T-helper 17 cell (primary cell): ENCODE data around the gene LCP2. TPM values are rescaled to one million over a fixed set of nuclear protein-coding genes. Genes with fewer than 3 reads are reported as not detected.

Experiments used
- ATAC-seq: fragments of 150-1000 bp; cut with Tn5 transposase; 2 replicates; pipeline ENCODE4 v1.10.0; 2021; ENCODE audit warnings: mild to moderate bottlenecking, moderate library complexity
- DNase-seq, 3 donors: peaks; one replicate each; pipeline versions ENCODE4 v3.0.0 to v3.0.0-alpha.2; 2020 to 2021
- H3K9me3 ChIP-seq: one replicate; pipeline ENCODE4 v1.7.0; 2013; ENCODE audit warnings: low read length, mild to moderate bottlenecking; ENCODE audit not compliant: control insufficient read depth, poor library complexity, severe bottlenecking
- H3K27ac Mint-ChIP-seq: one replicate; pipeline ENCODE4 v1.8.0; 2022; ENCODE audit warnings: mild to moderate bottlenecking, moderate library complexity, mixed read lengths
- H3K27me3 Mint-ChIP-seq: one replicate; pipeline ENCODE4 v1.8.0; 2022; ENCODE audit warnings: mixed read lengths
- H3K36me3 Mint-ChIP-seq: one replicate; pipeline ENCODE4 v1.8.0; 2022; ENCODE audit warnings: low read depth, mixed read lengths
- H3K4me1 Mint-ChIP-seq: one replicate; pipeline ENCODE4 v1.8.0; 2022; ENCODE audit warnings: mild to moderate bottlenecking, mixed read lengths
- H3K4me3 Mint-ChIP-seq: one replicate; pipeline ENCODE4 v1.8.0; 2022; ENCODE audit warnings: mild to moderate bottlenecking, moderate library complexity, mixed read lengths
- total RNA-seq, 4 donors: library from RNA in 2 of 4; stranded (reverse) in 2 of 4; gene quantifications; one replicate each; pipeline ENCODE4 v1.2.3 and lab custom pipeline; 2022 to 2026

Gene LCP2
- total RNA-seq, 2 donors from 2014 or later, result 304 to 333 TPM

DNA sequence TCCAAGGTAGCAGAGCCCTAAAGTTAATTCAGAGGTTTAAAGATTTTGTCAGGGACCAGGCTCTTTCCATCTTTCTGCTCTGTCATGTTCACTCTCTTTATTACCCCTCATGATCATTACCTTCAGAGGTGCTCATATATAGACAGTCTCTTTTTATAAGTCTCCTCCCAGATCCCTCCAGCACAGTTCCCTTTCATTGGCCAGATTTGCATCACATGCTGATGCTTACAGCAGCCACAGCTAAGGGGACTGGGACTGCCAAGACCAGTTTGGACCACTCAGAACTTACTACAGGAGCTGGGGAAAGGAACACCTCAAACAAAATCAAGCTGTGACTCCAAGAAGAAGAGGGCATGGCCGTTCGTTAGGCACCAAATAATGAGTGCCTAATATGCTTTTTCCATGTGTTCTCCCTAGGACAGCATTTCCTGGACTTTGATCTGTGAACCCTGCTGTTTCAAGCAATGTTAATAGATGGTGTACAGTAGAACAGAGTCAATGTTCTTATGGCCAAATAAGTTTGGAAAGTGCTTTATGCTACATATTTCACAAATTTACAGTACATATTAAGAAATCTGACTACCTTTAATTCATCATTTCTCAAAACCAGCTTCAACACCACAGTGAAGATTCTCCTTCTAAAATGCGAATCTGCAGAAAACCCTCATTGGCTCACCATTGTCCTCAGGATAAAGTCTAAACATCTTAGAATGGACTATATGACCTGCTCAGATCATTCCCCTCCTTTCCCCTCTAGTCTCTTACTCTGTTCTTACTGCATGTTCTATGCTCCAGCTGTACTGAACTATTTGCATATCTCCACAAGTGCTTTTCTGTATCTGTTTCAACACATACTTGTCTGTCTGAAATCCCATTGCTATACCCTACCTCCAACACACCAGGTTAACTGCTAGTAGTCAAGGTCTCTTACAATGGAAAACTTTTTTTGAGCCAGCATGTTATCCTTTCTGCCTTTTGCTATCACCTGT, 61.4 kb downstream of the LCP2 start:
- DNase-seq, result no peak
- H3K4me1 Mint-ChIP-seq, result peaks cover 9% of the 10 kb centered on the region
- H3K4me3 Mint-ChIP-seq, result no peak overlapping the region
- H3K36me3 Mint-ChIP-seq, result no peaks in the 10 kb centered on the region
- peak overlapping the region; percentile 71 for H3K27ac Mint-ChIP-seq
- H3K9me3 ChIP-seq, result no peaks in the 10 kb centered on the region
- ATAC-seq, result no peak
- no peaks in the 10 kb centered on the region for H3K27me3 Mint-ChIP-seq

DNA sequence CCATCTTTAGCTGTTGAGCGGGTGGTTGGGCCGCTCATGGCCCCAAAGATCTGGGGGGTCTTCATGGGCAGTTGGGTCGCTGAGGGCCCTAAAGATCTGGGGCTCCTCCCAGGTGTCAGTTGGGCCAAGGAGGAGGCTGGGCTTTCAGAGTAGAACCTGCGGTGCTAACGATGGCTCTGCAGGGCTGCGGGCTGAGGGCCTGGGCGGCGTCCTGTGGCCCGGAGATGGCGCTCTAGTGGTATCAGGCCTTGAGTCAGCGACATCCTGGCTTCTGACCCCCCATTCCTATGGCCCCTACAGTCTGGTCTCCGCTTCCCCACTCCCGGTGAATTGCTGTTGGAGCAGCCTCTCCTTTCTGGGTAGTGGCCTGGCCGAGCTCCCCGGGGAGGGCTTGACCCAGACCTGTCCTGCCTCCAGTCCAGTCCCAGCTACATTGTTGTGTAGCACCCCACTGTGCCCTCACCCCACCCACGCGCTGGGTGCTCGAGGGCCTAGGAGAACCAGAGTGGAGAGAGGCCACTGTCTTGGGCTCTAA, 64.2 kb downstream of the LCP2 start:
- no peak for ATAC-seq
- Mint-ChIP-seq H3K27ac (no peak overlapping the region), H3K4me1 (peaks cover 7% of the 10 kb centered on the region), H3K27me3 (no peaks in the 10 kb centered on the region), H3K4me3 (no peak overlapping the region), H3K36me3 (no peaks in the 10 kb centered on the region)
- H3K9me3 ChIP-seq, result no peaks in the 10 kb centered on the region
- no peak for DNase-seq

- DNase-seq (no peak), ATAC-seq (no peak)
- Mint-ChIP-seq H3K27ac (no peak within 1 kb of the TSS), H3K36me3 (no peaks in the 10 kb centered on the region), H3K27me3 (no peaks in the 10 kb centered on the region), H3K4me1 (peaks cover 4% of the 10 kb centered on the region), H3K4me3 (no peak within 1 kb of the TSS)
- H3K9me3 ChIP-seq, result no peaks in the 10 kb centered on the region
These were observed 64.8 kb downstream of the LCP2 start, which contains the start of gene C5orf58 for GRCh38 chr5:170232786-170233185. Gene C5orf58, plus strand, starts transcription at chr5:170232985. Its CDS starts 1,992 bp downstream, at chr5:170234977.

- Mint-ChIP-seq H3K4me1 (peaks cover 6% of the 10 kb centered on the region), H3K27me3 (peaks cover 6% of the 10 kb centered on the region), H3K27ac (peak overlapping the region; percentile 27), H3K4me3 (no peak overlapping the region), H3K36me3 (no peaks in the 10 kb centered on the region)
- H3K9me3 ChIP-seq, result no peaks in the 10 kb centered on the region
- DNase-seq, result no peak
- ATAC-seq, result no peak
These were observed 68.7 kb downstream of the LCP2 start for GRCh38 chr5:170228762-170229435.

- Mint-ChIP-seq H3K4me1 (peaks cover 6% of the 10 kb centered on the region), H3K4me3 (no peak overlapping the region), H3K36me3 (no peaks in the 10 kb centered on the region), H3K27me3 (peaks cover 6% of the 10 kb centered on the region), H3K27ac (no peak overlapping the region)
- ATAC-seq (no peak), DNase-seq (no peak)
- no peaks in the 10 kb centered on the region for H3K9me3 ChIP-seq
These were observed 70.9 kb downstream of the LCP2 start for GRCh38 chr5:170226661-170227060.

DNA sequence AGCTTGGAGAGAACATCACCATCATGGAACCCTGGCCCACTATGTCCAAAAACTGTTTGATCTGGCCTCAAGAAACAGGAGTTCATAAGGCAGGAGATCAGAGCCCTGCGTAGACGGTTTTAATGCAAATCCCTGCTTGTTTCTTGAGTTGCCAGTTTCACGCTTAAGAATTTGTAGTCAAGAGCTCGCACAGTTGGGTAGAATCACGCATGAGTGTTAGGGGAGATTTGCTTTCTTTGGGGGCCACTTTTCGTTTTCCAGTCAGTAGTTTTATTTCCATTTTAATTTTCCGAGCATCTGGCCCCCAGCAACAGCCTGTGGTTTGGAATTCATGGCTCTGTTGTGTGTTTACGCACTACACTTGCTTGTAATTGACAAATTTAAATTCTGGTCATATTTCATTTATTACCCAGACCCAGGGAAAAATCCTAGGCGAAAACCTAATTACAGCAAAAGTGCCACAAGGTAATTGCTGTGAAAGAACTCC, 71.4 kb downstream of the LCP2 start:
- Mint-ChIP-seq H3K4me3 (no peak overlapping the region), H3K4me1 (peaks cover 6% of the 10 kb centered on the region), H3K27ac (peak overlapping the region; percentile 29), H3K27me3 (peaks cover 6% of the 10 kb centered on the region), H3K36me3 (no peaks in the 10 kb centered on the region)
- ATAC-seq, result no peak
- DNase-seq, result no peak
- H3K9me3 ChIP-seq, result no peaks in the 10 kb centered on the region

DNA sequence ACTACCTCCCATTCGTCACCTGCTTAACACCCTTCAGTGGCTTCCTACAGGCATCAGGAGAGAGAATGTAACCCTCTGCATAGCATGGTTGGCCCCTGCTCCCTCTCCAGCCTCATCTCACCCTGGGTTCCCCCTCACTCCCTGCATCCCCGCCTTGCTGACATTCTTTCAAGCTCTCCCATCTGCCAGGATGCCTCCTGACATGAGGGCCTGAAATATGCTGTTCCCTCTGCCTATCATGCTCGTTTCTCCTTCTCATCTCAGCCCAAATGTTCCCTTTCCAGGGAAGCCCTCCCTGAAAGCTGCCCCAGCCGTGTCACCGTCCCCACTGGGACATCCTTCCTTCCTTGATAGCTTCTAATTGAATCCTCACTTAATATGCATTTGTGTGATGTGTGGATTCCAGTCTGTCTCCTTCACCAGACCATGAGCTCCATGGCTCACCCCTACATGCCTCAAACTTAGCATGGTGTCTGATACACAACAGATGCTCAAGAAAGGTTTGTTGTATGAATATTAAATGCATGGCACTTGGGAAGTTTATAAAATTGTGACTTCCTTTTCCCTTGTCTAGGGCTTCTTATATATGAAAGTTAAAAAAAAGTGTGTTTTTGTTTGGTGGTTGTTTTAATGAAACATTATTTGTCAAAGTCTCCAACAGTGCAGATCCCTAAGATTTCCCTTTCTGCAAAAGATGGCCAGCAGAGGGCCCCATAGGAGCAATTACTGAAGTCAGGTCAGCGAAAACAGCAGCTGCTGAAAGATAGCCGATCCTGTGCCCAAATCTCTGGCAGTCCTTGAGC, 72.0 kb downstream of the LCP2 start:
- peaks cover 6% of the 10 kb centered on the region for H3K4me1 Mint-ChIP-seq
- no peak overlapping the region for H3K4me3 Mint-ChIP-seq
- peaks cover 6% of the 10 kb centered on the region for H3K27me3 Mint-ChIP-seq
- ATAC-seq (peak; percentile 71), DNase-seq (peak; percentile 41 to 61 (median 49))
- peak overlapping the region; percentile 29 for H3K27ac Mint-ChIP-seq
- no peaks in the 10 kb centered on the region for H3K9me3 ChIP-seq
- H3K36me3 Mint-ChIP-seq, result no peaks in the 10 kb centered on the region

DNA sequence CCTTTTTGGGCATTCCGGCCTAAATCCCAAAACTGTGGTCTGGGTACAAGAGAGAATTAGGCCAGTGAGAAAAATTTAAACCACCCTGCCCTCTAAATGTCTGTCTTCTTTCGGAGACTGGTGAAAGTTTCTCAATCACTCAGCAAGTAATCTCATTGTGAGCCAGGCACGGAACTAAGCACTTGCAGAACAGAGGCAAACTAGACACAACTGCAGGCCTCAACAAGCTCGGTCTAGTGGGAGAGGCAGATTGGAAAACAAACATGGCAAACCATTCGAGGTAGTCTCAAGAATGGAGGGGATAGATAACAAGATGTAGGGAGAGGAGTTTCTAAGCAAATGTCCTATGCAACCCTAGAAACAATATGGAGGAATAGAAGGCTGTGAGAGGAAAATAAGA, 73.7 kb downstream of the LCP2 start:
- peaks cover 6% of the 10 kb centered on the region for H3K4me1 Mint-ChIP-seq
- H3K27me3 Mint-ChIP-seq, result peaks cover 6% of the 10 kb centered on the region
- no peak overlapping the region for H3K27ac Mint-ChIP-seq
- DNase-seq (no peak), ATAC-seq (no peak)
- H3K36me3 Mint-ChIP-seq, result no peaks in the 10 kb centered on the region
- no peaks in the 10 kb centered on the region for H3K9me3 ChIP-seq
- H3K4me3 Mint-ChIP-seq, result no peak overlapping the region

- Mint-ChIP-seq H3K27me3 (peaks cover 6% of the 10 kb centered on the region), H3K36me3 (no peaks in the 10 kb centered on the region), H3K27ac (no peak overlapping the region), H3K4me1 (peaks cover 6% of the 10 kb centered on the region), H3K4me3 (no peak overlapping the region)
- ATAC-seq (no peak), DNase-seq (no peak)
- no peaks in the 10 kb centered on the region for H3K9me3 ChIP-seq
These were observed 74.2 kb downstream of the LCP2 start for GRCh38 chr5:170223360-170223759.

DNA sequence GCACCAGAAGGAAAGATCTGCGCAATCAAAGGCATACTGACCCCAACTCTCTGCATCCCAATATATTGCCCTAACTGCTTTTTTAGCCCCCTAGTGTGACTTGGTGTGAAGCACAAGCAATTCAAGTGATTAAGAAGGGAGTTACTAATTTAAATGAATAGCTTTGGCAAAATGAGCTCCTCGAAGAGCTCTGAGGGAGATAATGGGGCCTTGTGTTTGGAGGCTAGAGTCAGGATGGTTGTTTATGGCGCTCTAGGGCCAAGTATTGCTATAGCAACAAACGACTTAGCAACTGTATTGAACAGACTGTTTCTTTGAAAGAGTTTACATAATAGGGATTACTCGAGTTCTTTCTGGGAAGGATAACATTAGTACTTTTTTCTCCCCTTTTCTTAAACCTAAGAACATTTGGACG, 76.2 kb downstream of the LCP2 start:
- ATAC-seq, result no peak
- peaks cover 6% of the 10 kb centered on the region for H3K27me3 Mint-ChIP-seq
- DNase-seq, result no peak
- H3K9me3 ChIP-seq, result no peaks in the 10 kb centered on the region
- no peak overlapping the region for H3K27ac Mint-ChIP-seq
- H3K4me3 Mint-ChIP-seq, result no peak overlapping the region
- H3K36me3 Mint-ChIP-seq, result no peaks in the 10 kb centered on the region
- H3K4me1 Mint-ChIP-seq, result peaks cover 4% of the 10 kb centered on the region

DNA sequence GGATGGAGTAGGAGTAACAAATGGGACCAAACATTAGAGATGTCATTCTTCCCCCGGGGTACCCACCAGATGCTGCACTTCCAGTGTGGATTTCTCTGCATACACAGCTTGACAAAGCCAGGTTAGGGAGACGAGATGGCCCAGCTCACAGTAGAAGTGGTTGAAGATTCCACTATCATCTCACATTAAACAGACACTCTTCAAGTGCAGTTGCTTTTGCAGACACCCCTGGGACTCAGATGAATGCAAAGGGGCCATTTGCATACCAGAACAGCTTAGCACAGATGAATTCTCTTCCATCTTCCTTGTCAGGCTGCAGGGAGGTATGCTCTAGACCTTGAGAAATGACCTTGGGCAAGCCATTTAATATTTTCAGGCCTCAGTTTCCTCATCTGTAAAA, 77.4 kb downstream of the LCP2 start:
- peaks cover 6% of the 10 kb centered on the region for H3K27me3 Mint-ChIP-seq
- no peak overlapping the region for H3K27ac Mint-ChIP-seq
- no peak overlapping the region for H3K4me3 Mint-ChIP-seq
- DNase-seq, result no peak
- no peaks in the 10 kb centered on the region for H3K36me3 Mint-ChIP-seq
- no peak for ATAC-seq
- no peaks in the 10 kb centered on the region for H3K9me3 ChIP-seq
- no peaks in the 10 kb centered on the region for H3K4me1 Mint-ChIP-seq

GRCh38 chr5:170219615-170220014, 78.0 kb downstream of the LCP2 start:
- Mint-ChIP-seq H3K4me1 (no peaks in the 10 kb centered on the region), H3K4me3 (no peak overlapping the region), H3K36me3 (no peaks in the 10 kb centered on the region), H3K27me3 (peaks cover 6% of the 10 kb centered on the region), H3K27ac (no peak overlapping the region)
- no peak for DNase-seq
- H3K9me3 ChIP-seq, result no peaks in the 10 kb centered on the region
- no peak for ATAC-seq
